Breast epithelium (tissue), 4 donors: ENCODE measurements around the gene ISYNA1. TPM values are rescaled to one million over a fixed set of nuclear protein-coding genes. Genes with fewer than 3 reads are reported as not detected.
A peak's percentile ranks its signal among the peaks of the same experiment; 100 is the strongest.

Experiments
- DNase-seq, 2 donors: peaks; one replicate each; pipeline ENCODE4 v3.0.0-alpha.2; 2019; ENCODE audit warnings: low spot score in 2 of 2
- H3K27ac ChIP-seq, 2 donors: fragments of 200-600 bp; sonication (generic) in 1 of 2; one replicate each; pipeline ENCODE4 v1.5.1; 2016 to 2019; ENCODE audit warnings: mild to moderate bottlenecking in 1 of 2
- H3K27me3 ChIP-seq, 2 donors: fragments of 200-600 bp; sonication (generic) in 1 of 2; one replicate each; pipeline versions ENCODE4 v1.5.1 to v1.6.0; 2017 to 2019; ENCODE audit warnings: control low read depth in 1 of 2, mild to moderate bottlenecking in 1 of 2
- H3K36me3 ChIP-seq: fragments of 200-600 bp; one replicate; pipeline ENCODE4 v1.5.1; 2019
- H3K4me1 ChIP-seq, 2 donors: fragments of 200-600 bp; sonication (generic); one replicate each; pipeline ENCODE4 v1.5.1; 2016 to 2019; ENCODE audit warnings: control low read depth in 1 of 2
- H3K4me3 ChIP-seq, 3 donors: fragments of 200-600 bp; sonication (generic); 1 replicate in 2 of 3; 2 replicates in 1 of 3; pipeline ENCODE4 v1.5.1; 2016 to 2019; ENCODE audit warnings: mild to moderate bottlenecking in 3 of 3, moderate library complexity in 2 of 3
- H3K9me3 ChIP-seq, 2 donors: fragments of 200-600 bp; sonication (generic) in 1 of 2; one replicate each; pipeline ENCODE4 v1.5.1; 2016 to 2019; ENCODE audit warnings: control low read depth in 1 of 2
- CTCF ChIP-seq, 3 donors: fragments of 450-650 bp; IDR thresholded peaks; one replicate each; pipeline ENCODE4 v1.5.1; 2016 to 2017; ENCODE audit warnings: antibody characterized with exemption in 3 of 3, mild to moderate bottlenecking in 3 of 3, moderate library complexity in 3 of 3
- POLR2A ChIP-seq: fragments of 450-650 bp; IDR thresholded peaks from one replicate; pipeline ENCODE4 v1.6.1; 2016; ENCODE audit warnings: antibody characterized with exemption, mild to moderate bottlenecking, moderate library complexity
- POLR2AphosphoS5 ChIP-seq, 3 donors: sonication (generic); formaldehyde crosslinking; IDR thresholded peaks; one replicate each; pipeline ENCODE4 v1.6.1; 2017; ENCODE audit warnings: antibody characterized with exemption in 3 of 3
- intact Hi-C: fragments of 100-400 bp; cut with DNase I; formaldehyde crosslinking; loops from one replicate; pipeline ENCODE4 v1.15.1; 2023; ENCODE audit warnings: low total_unique reads
- total RNA-seq, 3 donors: library from RNA; depleted of rRNA; stranded (reverse); fragments of >200 nt; gene quantifications; one replicate each; pipeline ENCODE4 v1.1.0, GENCODE V29; 2016

Gene ISYNA1
- total RNA-seq, 3 donors from 2014 or later, result 7.4 to 42.9 (median 40.2) TPM

- H3K27me3 ChIP-seq, result no peaks in the 10 kb centered on the region
- no peak overlapping the region for H3K4me3 ChIP-seq
- no peaks in the 10 kb centered on the region for H3K36me3 ChIP-seq
- no peaks in the 10 kb centered on the region for H3K9me3 ChIP-seq
- no peak for DNase-seq
- H3K4me1 ChIP-seq, result peaks cover 0 to 19% of the 10 kb centered on the region in 2 donors
- intact Hi-C loops, result no loop called here
- H3K27ac ChIP-seq, result peak overlapping the region in 1 of 2 donors; percentile 79
- no peak for TF ChIP-seq POLR2AphosphoS5 (IDR thresholded peaks at IDR 0.05)
- TF ChIP-seq POLR2A, result no peak
- TF ChIP-seq CTCF (IDR thresholded peaks at IDR 0.05), result no peak
Measured at GRCh38 chr19:18439910-18440237, 1.9 kb upstream of the ISYNA1 start.

DNA sequence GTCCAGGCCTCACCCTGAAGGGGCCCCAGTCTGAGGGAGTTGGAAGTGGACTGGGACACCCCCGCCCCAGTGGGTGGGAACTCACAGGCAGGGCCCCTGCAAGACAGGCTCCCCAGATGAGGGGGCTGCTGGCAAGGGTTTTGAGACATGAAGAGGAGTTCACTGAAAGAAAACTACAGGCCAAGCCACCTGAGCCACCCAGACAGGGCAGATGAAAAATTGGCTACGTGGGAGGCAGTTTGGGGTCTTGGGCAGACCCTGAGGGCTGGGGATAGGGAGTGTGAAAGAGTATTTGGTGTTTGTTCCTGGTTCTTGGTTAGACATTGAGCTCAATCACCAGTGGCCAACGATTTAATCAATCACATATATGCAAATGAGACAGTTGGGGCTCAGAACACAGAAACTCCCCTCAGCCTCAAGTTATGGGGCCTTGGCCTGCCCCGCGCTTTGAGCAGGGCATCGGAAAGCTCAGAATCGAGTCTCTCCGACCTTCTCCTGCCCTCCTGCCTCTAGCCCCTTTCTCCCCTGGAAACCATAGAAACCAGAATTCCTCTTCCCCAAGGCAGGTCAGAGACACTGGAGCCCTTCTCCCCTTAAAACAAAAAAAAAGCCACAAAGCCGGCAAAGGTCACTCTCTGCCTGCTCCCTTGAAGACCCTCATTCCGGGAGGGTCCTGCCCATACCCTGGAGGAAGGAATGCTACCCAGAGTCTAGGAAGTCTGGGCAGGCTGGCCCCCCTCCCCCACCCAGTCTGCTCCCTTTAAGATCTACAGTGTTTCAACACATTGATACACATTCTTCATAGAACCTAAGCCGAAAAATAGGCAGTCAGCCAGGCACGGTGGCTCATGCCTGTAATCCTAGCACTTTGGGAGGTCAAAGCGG, 1.3 kb upstream of the ISYNA1 start:
- peak overlapping the region; percentile 79 to 87 for H3K27ac ChIP-seq
- no peak for TF ChIP-seq POLR2A
- TF ChIP-seq POLR2AphosphoS5 (IDR thresholded peaks at IDR 0.05), result no peak
- no peak for TF ChIP-seq CTCF (IDR thresholded peaks at IDR 0.05)
- intact Hi-C loops, result no loop called here
- H3K36me3 ChIP-seq, result no peaks in the 10 kb centered on the region
- no peaks in the 10 kb centered on the region for H3K27me3 ChIP-seq
- H3K4me1 ChIP-seq, result peaks cover 0 to 19% of the 10 kb centered on the region in 2 donors
- DNase-seq, result no peak
- no peaks in the 10 kb centered on the region for H3K9me3 ChIP-seq
- H3K4me3 ChIP-seq, result peak overlapping the region in 2 of 3 donors; percentile 71 to 79

DNA sequence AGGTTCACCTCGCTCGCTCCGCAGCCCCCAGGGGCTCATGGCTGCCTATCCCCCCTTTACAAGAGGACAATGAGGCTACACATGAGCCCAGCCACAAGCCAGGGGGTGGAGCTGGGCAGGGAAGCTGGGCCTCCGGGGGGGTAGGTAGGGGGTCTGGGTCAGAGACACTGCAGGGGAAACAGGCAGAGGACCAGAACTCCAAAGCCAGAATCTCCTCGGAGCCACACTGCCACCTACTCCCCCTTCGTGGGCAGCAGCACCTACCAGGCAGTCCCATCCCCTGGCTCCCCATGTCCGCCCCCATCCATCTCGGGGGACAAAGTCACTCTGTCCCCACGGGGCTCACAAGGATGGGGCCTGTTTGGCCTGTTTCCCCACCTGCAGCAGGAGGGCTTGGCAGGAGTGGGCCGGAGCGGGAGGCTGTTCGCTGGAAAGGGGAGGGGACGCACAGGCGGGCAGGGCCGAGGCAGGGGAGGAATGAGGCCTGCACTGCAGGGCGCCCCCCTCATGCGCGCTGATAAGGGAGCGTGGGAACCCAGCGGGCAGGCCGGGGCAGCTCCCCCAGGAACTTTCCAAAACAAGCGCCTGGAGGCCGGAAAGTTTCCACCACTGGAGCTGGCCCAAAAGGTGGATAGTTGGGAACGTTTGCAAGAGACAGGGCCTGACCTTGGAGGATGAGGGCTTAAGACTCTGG, 545 bp upstream of the ISYNA1 start:
- TF ChIP-seq POLR2A, result no peak
- TF ChIP-seq POLR2AphosphoS5 (IDR thresholded peaks at IDR 0.05), result peak in 2 of 3 donors; percentile 32 to 55
- intact Hi-C loops, result no loop called here
- DNase-seq, result peak in 1 of 2 donors; percentile 50
- Histone ChIP-seq H3K36me3 (no peaks in the 10 kb centered on the region), H3K27me3 (no peaks in the 10 kb centered on the region), H3K27ac (peak overlapping the region; percentile 79 to 87), H3K9me3 (no peaks in the 10 kb centered on the region), H3K4me1 (peaks cover 0 to 19% of the 10 kb centered on the region in 2 donors), H3K4me3 (peak overlapping the region; percentile 42 to 79 (median 71))

GRCh38 chr19:18436671-18437490, 1.1 kb downstream of the ISYNA1 start:
- TF ChIP-seq POLR2AphosphoS5 (IDR thresholded peaks at IDR 0.05) (no peak), POLR2A (no peak), CTCF (IDR thresholded peaks at IDR 0.05) (no peak)
- no peaks in the 10 kb centered on the region for H3K9me3 ChIP-seq
- intact Hi-C loops, result no loop called here
- H3K27ac ChIP-seq, result peak overlapping the region; percentile 79 to 87
- peaks cover 0 to 27% of the 10 kb centered on the region in 2 donors for H3K4me1 ChIP-seq
- DNase-seq, result peak in 1 of 2 donors; percentile 71
- peak overlapping the region; percentile 42 to 79 (median 71) for H3K4me3 ChIP-seq
- no peaks in the 10 kb centered on the region for H3K36me3 ChIP-seq
- no peaks in the 10 kb centered on the region for H3K27me3 ChIP-seq
